Left renal pelvis (tissue), 4 donors: ENCODE measurements around the gene ARMC9. TPM values are rescaled to one million over a fixed set of nuclear protein-coding genes. Genes with fewer than 3 reads are reported as not detected.

ENCODE experiments used
- DNase-seq, 4 donors: peaks; one replicate each; pipeline ENCODE4 v3.0.0-alpha.2; 2013; ENCODE audit warnings: low read depth in 4 of 4, low spot score in 3 of 4
- polyA plus RNA-seq, 4 donors: library from polyadenylated mRNA; unstranded; fragments of 120-200 nt; gene quantifications; one replicate each; pipeline ENCODE4 v1.2.1, GENCODE V29; 2013; ENCODE audit not compliant: insufficient read length in 4 of 4

ARMC9 gene
- polyA plus RNA-seq, 4 donors = 24.6 to 30.1 (median 27.1) TPM

DNA sequence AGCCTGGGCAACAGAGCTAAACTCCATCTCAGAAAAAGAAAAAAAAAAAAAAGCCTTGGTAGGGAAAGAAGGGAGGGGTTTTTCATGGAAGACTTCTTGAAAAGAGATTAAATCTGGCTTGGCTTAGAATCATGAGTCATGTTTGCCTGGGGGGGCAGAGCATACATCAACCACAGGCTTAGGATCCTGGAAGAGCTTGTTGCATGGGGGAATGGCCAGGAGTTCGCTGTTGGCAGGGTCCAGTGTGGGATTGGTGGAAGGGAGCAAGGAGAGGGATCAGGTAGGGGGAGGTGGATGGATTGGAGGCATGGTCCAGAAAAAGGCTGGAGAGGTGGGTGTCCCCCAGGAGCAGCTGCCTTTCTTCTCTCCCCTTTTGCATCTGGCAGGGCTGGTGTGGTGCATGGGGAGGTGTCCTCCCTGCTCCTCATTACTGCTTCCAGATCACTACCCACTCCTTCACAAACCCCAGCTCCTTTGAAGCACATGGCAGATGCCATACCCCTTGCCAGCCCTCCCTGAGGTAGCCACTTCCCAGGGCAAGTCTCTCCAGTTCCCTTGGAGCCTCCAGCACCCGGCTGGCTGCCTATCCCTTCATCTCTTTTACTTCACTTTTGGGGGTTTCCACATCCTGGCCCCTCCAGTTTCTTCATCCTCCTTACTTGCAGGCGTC is 2.5 kb downstream of the ARMC9 start:
- DNase-seq = no peak

- DNase-seq = no peak
These were observed 3.0 kb downstream of the ARMC9 start for GRCh38 chr2:231201475-231201814.

GRCh38 chr2:231203087-231203486 is 4.7 kb downstream of the ARMC9 start:
- DNase-seq = no peak

- DNase-seq = no peak
These were observed 5.7 kb downstream of the ARMC9 start for GRCh38 chr2:231204146-231204545.

DNA sequence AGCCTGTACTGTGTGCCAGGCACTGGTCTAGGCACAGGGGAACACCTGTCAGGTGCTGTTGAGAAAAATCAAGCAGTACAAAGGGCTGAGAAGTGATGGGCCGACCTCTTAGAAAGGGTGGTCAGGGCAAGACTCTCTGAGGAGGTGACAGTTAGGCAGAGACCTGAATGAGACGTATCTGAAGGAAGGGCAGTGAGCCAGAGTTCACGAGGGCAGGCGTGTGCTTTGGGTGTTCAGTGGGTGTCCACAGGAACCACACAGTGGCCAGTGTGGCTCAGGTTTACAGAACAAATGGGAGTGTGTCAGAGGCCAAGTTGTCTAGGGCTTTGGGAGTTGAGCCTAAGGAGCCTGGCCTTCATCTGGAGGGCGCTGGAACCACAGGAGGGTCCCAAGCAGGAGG is 6.2 kb downstream of the ARMC9 start:
- DNase-seq = no peak

- DNase-seq = no peak
These were observed 9.3 kb downstream of the ARMC9 start for GRCh38 chr2:231207734-231208133.

- DNase-seq = no peak
These were observed 12.4 kb downstream of the ARMC9 start for GRCh38 chr2:231210782-231211181.

- no peak for DNase-seq
These were observed 13.1 kb downstream of the ARMC9 start for GRCh38 chr2:231211486-231211885.

DNA sequence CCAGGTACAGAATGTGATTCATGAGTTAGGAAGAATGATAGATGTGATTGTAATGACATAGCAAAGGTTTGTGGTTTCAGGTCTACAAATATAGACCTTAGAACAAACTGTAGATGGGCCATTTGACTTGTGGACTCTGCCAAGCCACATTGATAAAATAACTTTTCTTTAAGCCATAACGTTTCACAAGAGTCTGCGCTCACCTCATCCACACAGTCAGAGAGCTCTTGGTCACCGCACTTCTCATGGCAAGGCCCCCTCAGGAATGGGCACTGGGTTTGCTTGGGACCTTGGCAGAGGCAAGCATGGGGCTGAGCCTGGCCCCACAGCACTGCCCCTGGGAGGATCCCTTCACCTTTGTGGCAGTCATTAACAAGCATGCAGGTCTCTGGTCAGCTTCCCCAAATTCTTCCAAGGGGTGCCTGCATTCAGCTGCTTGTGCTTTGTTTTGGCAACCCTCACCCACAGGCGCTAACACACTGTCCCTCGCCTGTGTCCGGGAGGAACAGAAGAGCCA is 14.0 kb downstream of the ARMC9 start:
- DNase-seq = no peak

GRCh38 chr2:231213931-231214642 is 15.7 kb downstream of the ARMC9 start:
- no peak for DNase-seq

GRCh38 chr2:231218366-231218765 is 19.9 kb downstream of the ARMC9 start:
- DNase-seq = no peak

- no peak for DNase-seq
These were observed 20.9 kb downstream of the ARMC9 start for GRCh38 chr2:231219289-231219688.

DNA sequence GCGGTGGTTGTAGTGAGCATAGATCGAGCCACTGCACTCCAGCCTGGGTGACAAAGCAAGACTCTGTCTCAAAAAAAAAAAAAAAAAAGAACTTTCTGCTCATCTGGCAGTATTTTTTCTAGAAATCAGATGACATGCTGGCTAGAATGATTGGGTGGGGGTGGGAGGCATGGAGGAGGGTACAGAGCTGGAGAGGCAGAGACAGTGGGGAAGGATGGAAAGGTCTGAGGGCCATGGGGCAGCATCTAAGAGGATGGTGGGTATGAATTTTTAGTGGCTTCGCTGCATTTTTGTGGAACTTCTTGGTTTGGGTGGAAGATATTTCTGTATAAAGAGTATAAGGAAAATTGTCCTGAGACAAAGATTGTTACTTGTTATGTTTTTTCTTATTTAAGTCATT is 23.3 kb downstream of the ARMC9 start:
- DNase-seq = no peak

- DNase-seq = no peak
These were observed 24.0 kb downstream of the ARMC9 start for GRCh38 chr2:231222318-231223000.

GRCh38 chr2:231223001-231223375 is 24.6 kb downstream of the ARMC9 start:
- no peak for DNase-seq

- no peak for DNase-seq
These were observed 25.1 kb downstream of the ARMC9 start for GRCh38 chr2:231223458-231223976.

DNA sequence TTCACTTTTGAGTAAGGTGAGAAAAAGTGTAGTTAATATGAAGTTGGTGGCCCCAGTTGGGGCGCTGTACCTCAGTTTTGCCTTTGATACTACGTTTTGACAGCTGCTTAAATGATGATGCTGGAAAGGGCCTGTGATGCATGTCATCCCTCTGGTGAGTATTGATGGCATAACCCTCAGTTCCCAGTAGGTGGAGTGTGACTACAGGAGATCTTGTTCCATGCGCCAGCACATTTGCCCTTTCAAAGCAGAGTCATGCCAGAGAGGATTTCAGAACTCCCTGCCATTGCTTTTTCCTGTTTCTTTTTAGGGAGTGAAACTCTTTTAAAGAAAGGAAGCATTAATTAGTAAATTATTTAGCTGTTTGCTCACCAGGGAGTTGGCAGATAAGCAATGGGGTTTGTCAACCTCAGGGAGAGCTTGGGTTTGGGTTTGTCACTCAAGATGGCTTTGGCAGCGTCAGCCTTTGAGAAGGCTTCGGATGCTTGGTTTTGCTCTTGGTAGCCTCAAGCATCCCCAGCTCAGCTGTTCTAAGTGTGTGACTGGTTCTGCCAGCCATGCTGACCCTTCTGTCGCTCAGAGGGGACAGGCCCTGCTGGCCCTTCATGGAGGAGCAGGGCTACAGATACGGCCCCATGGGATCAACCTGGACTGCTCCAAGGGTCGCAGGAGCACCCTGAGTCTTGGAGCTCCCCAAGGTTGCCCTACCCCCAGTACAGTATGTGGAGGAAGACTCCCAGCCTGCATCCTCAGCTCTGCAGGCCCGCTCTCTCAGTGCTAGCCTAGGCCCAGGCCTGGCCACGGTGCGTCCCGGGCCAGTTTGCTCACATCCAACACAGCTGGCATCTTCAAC is 29.1 kb downstream of the ARMC9 start:
- DNase-seq = peak in 1 of 4 donors; percentile 51

DNA sequence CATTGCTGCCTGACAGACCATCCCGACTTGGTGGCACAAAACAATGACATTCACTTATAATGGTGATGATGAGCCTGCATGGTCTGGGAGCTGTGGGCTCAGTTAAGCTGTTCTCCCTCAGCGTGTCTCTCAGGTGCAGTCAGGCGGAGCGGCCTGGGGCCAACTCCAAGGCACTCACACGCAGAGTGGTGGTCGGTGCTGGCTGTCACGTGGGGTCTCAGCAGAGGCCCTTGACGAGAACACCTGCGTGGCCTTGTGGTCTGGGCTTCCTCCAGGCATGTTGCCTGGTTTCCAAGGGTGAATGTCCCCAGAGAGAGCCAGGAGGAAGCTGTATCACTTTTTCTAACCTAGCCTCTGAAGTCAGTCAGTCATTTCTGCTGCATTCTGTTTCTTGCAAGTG is 29.8 kb downstream of the ARMC9 start:
- DNase-seq = no peak

DNA sequence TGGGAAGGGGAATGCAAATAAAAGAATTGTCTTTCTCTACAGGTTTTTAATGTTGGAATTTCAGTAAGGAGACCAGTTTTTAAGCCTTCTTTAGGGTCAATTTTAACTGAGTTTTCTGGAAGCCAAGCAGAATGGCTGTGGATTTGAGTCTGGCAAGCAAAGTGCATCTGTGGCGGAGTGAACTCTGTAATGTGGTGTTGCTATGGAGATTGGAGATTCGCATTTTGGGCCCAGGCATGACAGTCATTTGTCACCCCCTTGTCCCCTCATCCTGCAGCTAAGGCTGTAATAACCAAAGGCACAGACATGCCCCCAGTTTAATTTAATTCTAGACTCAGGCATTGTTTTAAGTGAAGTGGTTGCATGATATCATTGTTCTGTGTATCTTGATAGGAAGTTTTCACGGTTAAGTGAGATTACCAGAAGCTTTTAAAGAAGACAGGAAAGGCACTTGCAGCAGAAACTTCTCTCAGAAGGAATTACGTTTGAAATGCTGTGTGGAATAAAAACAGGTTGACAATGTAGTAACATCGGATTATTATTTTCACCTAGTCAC is 30.6 kb downstream of the ARMC9 start:
- DNase-seq = no peak

GRCh38 chr2:231235217-231235616 is 36.8 kb downstream of the ARMC9 start:
- DNase-seq = no peak
